Activated CD8-positive, alpha-beta memory T cell treated with anti-CD3 and anti-CD28 coated beads, Interleukin-2, amount 50 U/mL, for 24 hours (primary cell): ENCODE measurements around the gene APBB2.

Source experiments
- DNase-seq: peaks from one replicate; pipeline ENCODE4 v3.0.0-alpha.2; 2020; ENCODE audit errors: extremely low read depth

APBB2 gene

DNA sequence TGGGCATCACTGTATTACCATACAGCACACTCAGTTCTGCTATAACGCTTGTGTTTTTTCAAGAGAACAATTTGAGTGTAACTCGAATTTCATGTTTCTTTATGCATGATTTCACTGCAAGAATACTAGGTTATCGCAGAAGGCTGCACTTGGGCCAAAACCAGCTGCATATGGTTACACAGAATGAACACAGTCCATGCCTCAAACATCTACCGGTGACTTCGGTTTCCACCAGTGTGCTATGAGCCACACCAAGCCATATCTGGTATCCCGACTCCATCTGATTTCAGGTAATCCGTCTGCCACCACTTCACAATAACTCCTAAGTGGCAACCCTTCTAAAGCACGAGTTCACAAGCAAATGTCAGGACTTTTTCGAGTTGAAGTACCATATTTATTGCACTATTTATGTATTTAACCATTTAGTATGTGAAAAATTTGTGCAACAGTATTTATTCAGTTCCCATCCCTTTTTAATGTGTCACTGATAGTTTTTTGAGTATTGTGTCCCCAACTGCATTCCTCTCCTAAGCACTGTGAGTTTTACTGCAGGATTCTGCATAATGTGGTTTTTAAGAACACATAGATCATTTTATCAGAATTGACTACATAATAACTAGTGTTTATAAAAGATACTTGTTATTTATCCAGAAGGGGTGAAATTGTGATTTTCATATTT, 111.8 kb downstream of the APBB2 start:
- DNase-seq = no peak

DNA sequence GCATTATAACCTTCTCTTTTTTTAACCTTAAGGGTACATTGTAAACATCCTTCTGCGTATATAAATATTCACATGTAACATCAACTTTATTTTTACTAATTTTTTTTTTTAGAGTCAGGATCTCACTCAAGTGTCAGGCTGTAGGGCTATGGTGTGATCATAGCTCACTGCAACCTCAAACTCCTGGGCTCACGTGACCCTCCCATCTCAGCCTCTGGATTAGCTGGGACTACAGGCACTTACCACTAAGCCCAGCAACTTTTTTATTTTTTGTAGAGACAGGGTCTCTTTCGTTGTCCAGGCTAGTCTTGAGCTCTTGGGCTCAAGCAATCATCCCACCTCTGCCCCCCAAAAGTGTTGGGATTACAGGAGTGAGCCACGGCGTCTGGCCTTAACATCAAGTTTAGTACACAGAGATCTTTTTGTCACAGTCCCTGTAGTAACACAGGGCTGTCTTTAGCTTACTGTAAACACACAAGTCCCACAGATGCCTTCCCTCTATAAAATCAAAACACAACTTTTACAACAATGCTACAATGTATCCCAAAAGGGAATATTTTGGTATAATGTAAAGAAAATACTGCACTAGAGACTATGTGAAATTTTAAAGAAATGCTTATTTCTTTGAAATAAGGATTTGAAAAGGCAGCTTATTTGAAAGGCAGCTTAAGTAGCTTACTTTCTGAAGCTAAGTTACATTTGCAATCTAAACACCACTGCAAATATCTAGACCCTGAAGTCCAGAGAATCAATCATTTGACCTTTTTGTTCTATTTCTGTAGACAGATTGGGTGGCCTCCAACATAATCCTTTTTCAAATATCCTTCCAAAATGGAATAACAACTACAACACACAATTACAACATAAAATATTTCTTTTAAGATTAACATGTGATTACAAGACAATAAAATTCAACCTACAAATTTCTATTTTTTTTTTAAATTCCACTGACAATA, 116.0 kb downstream of the APBB2 start:
- DNase-seq = no peak

DNA sequence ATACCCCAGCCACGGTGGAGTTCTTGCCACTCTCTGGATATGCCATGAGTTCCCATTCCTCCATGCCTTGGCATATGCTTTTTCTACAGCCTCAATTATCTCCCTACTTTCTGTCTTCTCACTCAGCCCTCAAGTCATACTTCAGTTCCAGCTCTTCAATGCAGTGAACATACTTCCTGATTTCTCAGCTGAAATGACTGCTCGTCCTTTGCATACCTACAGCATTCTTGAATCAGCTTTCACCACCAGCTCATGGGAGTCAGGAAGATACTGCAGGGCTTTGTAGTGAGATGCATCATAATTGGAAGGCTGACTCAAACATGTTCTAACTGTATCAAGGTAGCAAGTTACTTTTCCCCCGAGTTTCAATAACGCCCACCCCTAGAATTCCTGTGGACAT, 118.4 kb downstream of the APBB2 start:
- no peak for DNase-seq

DNA sequence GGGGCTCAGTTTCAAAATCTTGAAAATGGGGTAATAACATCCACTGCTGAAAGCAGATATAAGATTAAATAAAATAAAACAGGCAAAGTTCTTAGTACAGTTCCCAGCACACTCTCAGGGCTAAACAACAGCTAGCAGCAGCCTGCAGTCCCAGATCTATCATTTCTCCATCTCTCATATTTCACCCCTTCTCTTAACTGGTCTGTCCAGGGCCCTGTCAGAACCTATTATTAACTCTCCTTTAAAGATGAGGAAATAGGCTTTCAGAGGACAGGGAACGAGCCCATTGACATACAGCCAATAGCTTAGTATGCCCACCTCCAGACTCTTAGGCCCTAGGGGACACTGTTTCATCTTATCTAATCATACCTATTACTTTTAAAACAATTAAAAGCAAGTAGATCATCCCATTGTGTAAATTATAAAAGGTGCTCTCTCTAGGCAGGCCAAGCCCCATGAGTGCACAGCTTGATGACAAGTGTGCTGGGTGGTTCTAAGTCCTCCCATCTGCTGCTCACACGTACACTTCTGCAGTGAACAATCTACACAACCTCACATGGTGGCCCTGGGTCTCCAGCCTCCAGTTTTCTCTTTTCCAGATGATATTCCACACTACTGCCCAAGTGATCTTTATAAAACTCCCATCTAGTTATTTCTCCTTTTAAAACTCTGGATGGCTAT, 119.0 kb downstream of the APBB2 start:
- DNase-seq = no peak

DNA sequence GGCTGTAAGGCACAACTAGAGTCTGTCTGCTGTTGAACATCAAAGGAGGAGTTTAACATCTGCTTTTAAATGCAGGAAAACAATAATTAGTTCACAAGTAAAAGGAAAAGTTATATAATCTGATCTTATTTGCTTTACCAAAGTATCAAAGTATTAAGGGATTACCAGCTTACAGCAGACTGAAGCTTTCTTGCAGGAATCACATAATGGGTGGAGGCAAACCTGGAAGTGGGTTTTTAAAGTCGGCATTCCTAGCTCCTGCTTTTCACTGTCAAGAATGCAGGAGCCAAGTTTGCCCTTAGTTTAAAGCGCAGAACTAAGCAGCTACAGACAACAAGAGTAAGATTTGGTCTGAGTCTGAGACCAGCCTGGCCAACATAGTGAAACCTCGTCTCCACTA, 122.2 kb downstream of the APBB2 start:
- no peak for DNase-seq

DNA sequence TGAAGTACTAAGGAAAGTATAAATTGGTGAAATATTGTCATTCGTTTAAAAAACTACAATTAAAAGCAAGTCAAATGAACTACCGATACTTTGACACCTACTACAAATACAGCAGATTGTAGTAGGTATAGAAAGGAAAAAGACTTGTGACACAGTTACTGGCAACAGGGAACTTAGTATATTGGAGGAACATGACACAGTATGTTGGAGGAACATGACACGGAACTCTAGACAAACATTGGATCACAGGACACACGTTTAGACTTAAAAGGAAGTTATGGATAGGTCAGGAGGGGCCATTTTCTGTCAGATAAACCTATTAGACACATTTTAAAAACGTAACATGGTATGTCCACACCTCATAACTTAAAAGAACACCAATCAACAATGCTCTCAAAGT, 132.5 kb downstream of the APBB2 start:
- DNase-seq = no peak

DNA sequence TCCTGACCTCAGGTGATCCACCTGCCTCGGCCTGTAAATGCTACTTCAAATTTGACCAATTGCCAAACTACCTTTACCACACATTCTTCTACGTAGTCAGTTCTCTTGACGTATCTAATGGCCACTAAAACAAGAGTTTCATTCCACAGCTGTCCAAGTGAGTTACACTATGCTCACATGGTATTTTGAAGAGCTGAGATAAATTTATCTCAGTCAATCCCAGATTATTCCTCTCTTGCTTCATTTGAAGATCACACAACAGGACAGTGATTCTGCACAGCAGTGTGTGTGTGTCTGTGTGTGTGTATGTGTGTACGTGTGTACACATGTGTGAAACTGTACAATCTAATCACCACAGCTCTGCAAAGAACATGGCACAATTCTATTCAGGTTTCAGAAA, 133.4 kb downstream of the APBB2 start:
- no peak for DNase-seq

DNA sequence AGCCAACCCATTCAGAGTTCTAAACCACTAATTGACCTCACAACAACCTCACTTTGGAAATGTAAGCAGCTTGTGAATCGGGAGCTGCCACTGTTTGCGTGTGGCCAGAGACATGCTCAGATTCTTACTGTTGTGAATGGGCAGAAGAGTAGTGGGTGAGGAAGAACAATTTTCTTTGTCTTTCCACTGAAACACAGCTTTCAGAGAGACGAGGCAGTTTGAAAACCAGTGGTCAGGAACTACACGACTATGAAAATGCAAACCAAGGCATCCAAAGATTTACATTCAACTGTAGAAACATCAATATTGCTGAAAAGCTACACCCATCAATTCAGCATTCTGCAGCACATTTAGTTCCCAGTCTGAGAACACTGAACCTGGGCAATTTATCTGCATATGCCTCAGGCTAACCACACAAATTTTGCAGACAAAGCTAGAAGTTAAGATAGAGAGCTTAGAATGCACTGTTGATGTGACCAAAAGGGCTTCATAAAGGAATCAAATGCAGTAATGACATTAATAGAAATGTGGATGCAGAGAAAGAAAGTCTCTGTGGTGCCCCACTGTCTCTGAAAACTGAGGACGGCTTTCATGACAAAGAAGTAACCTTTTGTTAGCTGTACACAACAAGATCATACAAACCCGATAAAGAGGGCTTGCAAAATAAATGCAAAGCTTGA, 134.3 kb downstream of the APBB2 start:
- no peak for DNase-seq

DNA sequence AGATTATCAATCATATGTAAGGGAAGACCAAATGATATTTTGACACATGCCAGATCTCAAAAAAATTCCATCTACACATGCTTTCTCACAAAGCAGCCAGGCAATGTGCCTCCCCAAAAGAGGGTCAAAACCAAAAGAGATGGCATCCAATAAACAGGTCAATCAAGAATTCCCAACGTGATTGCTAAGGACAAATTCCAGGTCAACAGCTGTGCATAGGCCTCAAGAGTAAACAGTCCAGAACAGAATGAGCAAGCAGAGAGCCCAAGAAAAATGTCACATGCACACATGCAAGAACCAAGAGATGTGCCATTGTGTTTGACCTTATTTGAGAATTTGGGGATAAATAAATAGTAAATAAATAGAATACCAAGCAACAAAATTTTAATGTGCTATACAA, 136.7 kb downstream of the APBB2 start:
- DNase-seq = no peak

DNA sequence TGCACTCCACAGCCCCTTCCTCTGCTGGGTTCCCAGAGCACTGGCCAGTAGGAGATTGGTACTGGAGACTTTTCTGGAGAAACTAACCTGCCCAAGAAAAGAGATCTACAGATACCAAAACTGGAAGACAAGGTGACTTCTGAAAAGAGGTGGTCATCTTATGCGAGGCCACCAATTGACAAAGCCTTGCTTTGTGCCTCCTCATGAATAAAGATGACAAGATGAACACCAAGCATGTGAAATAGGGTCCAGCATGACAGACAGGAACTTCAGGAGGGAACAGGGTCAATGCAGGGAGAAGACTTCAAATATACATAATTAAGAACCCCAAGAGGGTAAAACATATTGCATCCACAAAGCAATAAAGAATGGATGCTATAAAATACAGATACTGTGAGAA, 137.9 kb downstream of the APBB2 start:
- DNase-seq = no peak

DNA sequence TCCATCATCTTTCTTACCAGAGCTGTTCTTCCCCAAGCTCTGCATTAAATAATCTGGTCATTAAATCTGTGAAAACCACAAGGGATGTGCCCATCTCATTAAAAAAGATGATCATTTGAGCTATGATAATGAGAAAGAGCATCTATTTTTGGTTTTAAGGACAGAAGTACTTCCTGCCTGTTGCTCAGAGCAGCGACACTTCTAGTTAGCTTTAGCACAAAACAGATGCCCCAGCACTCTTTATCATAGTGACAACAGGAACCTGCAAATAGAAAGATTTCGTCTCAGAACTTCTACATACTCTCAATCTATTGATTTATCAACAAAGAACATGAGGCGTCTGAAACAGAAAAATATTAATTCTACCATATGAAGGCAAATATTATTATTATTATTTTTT, 140.1 kb downstream of the APBB2 start:
- DNase-seq = no peak

DNA sequence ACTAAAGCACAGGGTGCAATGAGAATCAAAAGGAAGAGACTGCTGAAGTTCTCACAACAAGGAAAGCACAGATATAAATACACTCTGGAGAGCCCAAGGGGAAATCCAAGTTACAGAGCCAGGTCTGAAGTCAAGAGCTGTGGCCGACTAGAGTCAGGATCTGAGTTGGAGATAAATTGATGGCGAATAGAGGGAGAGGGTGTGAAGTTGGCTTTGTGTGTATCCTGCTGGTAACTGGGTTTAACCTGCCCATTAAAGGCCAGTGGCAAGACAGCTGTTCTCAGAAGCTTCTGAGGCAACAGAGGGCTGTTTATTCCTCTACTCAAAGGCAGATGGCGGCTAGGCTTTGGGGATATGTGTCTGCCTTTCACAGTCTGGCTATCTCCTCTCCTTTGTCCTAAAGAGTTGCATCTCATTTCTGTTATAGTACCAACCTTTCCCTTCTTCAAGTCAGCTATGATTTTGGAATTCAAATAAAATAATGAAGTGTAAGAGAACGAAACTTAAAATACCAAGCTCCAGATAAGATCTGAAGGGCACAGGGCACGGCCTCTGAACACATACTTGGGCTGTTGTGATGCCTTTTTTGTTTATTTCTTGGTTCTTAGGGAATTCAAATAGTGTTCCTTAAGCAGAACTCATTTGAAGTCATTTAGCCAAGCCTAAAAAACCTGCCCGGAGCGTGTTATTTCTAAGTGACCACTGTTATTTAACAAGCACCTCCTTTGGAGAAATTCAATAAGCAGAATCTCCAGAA, 142.1 kb downstream of the APBB2 start:
- no peak for DNase-seq

DNA sequence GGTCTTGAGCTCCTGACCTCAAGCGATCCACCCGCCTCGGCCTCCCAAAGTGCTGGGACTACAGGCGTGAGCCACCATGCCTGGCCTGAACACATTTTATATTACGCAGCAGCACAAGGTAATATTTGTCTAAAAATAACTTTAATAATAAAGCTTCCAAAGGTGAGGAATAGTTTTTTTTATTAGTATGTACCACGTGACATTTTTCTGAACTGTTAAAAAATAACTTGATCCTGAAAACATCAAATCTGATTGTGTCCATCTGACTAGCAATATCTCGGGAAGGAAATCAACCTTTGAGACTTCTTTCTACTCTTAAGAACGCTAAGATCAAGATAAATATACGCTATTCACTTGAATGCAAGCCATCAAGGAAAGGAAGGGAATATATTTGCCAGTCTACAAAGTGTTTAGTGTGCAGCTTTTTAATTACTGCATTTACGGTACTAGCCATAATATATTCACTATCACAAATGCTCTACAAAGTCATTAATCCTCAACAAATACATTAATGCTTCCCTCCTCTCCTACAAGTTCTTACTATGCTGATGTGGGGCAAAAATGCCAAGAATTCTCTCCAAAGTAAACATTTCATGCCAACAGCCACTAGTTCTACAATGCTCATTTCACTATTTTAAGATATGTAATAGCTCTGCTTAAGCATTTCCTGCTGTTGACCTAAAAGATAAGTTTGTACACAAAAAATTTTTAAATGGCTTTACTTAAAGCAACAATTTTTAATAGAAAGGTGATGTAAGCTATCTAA, 143.6 kb downstream of the APBB2 start:
- DNase-seq = no peak

DNA sequence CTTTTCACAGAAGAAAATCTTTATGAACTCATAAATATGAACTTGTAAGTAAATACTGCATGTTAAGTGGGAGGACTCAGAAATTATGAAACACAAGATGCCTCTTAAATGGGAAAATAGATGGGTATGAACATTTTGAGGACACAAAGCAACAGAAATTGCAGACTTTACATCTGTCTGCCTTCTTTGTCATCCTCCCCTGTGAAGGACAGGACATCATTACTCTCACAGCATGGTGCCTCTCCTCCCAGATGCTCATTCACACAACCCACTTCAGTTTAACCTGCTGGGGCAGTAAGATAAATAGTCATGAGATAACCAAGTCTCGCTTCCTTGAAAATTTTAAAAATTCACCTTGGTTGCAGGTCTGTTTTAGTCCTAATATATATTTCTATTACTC, 144.5 kb downstream of the APBB2 start:
- no peak for DNase-seq

DNA sequence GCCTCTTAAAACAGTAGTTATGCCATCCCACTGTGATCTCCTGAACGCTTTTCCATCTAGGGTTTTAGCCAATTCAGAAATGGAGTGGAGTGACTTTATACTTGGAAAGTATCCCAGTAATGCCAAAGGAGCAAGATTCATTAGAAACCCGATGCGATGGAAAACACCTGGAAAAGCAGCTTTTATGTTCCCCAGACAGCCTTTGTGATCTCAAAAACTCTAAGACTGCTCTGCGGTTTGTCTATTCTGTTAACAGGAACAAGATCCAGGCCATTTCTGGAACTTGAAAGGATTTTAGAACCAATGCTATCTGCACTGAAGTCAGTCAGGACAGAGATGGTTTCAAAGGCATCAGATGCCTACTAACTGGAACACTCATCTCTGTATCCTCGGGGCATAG, 145.1 kb downstream of the APBB2 start:
- DNase-seq = no peak

DNA sequence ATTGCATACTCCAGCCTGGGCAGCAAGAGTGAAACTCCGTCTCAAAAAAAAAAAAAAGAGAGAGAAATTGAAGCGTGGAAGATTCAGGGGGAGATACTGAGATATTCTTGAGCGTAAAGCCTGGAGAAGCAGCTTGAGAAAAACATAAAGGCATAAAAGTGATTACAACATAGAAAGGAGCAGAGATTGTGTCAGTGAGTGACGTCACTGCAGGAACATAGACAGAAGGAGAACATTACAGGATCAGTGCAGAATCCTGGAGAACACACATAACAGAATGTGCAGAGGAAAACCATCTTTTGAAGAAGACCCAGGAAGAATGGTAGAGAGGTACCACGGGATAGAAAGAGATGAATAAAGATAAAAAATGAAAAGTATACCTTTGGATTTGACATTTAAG, 147.0 kb downstream of the APBB2 start:
- no peak for DNase-seq

DNA sequence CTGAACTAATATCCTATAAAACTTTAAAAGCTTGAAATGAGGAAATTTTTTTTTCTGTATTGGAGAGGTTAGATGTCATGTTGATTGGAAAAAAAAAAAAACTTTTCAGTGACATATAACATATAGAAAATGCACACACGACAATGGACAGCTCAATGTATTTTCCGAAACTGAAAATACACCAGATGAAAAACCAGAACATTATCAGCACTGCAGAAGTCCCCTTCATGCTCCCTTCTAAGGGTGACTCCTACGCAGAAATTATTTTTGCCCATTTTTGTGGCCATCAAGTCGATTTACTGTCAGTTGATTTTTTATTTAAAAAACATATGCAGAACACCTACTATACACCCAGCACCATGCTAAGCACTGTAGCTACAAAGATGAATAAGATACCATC, 148.3 kb downstream of the APBB2 start:
- DNase-seq = no peak

DNA sequence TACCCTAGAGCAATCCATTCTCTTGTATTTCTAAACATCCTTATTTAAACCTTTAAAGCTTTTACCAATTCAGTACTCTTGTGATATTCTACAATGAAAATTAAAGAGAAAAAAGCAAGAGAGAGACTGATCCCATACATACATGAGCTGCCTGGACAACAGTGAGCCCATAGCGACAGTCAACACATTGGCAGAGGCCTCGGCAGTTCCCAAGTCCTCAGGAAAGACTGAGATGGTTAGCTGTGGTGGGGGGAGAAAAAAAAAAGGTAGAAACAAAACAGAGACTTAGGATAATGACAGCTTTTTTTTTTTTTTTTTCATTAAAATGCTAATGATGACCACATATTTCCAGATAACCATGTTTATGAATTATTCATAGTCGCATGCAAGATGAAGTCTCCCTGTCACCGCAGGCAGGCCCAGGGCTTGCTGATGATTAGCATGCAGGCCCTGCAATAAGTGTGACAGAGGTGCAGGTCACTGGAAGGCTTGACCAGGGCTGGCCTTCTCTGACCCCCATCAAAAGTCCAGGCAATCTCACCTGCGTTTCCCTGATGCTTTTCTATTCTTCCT, 148.8 kb downstream of the APBB2 start:
- DNase-seq = no peak

DNA sequence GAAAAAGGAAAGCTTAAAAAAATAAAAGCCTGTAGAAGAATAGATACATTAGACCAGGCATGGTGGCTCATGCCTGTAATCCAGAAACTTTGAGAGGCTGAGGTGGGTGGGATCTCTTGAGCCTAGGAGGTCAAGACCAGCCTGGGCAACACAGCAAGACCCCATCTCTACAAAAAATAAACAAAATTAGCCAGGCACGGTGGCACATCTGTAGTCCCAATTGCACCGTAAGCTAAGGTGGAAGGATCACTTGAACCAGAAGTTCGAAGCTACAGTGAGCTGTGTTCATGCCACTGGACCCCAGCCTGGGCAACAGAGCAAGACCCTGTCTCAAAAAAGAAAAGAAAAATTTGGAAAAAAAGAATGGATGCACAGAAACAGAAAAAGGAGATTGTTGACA, 149.4 kb downstream of the APBB2 start:
- DNase-seq = no peak

DNA sequence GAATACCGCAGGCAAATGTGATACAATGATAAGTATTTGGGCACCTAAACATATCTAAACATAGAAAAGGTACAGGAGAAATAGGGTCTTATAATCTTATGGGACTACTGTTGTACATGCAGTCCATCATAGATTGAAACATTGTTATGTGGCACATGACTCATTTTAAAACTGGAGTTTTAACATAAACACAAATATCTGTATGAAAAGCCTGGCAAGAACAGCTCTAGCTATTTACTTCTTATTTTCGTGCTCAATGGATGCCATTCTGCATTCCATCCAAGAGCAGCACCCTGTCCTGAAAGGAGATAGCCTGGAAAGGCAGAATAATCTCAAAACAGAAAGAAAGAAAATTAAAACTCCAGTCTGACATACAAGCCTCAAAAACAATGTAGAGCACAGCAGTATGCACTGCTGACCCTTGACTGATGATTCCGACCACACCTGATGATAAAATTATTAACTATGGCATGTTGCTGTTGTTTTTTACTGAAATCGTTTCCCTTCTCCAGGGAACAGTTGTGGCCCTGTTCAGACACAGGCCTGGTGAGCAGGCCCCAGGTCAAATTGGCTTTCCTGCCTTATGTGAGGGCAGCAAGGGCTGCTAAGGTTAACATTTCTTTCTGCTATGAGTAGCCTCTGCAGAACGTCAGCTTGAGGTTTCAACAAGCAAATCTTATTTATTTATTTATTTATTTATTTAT, 152.7 kb downstream of the APBB2 start:
- DNase-seq = no peak
